GM13977 (cell line): Measurements from ENCODE around the gene CARM1.
"Not testable (repeated sequence)": the region's sequence is repeated elsewhere in the genome, so short reads cannot be mapped to it uniquely, and the experiment has no call there.

Experiments used
- DNase-seq: peaks from one replicate; pipeline ENCODE4 v3.0.0; 2012; ENCODE audit warnings: low spot score
- in situ Hi-C: fragments of 300-500 bp; cut with MboI; formaldehyde crosslinking; loops from one replicate; pipeline ENCODE4 v1.12.0; 2022; ENCODE audit warnings: low sequenced_read_pairs, low pct_unique_long_range_greater_than_20kb, mixed read lengths, inconsistent platforms; ENCODE audit not compliant: unreplicated experiment
- TF ChIP-seq, protein P1 (sequence below): IDR thresholded peaks from 2 replicates; pipeline ENCODE4 v1.5.1; 2012; ENCODE audit warnings: mild to moderate bottlenecking, control low read depth; ENCODE audit not compliant: insufficient read depth; ENCODE audit errors: extremely low read depth, missing control alignments

Gene CARM1

DNA sequence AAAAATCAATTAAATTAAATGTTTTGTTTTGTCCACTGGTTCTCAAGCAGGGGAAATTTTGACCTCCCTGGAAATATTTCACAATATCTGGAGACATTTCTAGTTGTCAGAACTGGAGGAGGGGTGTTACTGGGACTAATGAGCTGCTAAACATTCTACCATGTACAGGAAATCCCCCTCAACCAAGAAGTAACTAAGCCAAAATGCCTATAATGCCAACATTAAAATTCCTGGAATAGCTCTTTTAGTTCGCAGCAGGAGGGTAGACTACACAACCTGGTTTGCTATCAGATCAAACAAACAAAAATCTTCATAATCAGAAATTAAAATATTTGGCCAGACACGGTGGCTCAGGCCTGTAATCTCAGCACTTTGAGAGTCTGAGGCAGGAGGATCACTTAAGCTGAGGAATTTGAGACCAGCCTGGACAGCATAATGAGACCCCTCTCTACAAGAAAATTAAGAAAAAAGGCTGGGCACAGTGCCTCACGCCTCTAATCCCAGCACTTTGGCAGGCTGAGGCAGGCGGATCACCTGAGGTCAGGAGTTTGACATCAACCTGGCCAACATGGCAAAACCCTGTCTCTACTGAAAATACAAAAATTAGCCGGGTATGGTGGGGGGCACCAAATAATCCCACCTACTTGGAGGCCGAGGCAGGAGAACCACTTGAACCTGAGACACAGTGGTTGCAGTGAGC is 75.8 kb downstream of the CARM1 start:
- no peak for DNase-seq
- in situ Hi-C loops = no loop called here
- TF ChIP-seq, protein P1, sequence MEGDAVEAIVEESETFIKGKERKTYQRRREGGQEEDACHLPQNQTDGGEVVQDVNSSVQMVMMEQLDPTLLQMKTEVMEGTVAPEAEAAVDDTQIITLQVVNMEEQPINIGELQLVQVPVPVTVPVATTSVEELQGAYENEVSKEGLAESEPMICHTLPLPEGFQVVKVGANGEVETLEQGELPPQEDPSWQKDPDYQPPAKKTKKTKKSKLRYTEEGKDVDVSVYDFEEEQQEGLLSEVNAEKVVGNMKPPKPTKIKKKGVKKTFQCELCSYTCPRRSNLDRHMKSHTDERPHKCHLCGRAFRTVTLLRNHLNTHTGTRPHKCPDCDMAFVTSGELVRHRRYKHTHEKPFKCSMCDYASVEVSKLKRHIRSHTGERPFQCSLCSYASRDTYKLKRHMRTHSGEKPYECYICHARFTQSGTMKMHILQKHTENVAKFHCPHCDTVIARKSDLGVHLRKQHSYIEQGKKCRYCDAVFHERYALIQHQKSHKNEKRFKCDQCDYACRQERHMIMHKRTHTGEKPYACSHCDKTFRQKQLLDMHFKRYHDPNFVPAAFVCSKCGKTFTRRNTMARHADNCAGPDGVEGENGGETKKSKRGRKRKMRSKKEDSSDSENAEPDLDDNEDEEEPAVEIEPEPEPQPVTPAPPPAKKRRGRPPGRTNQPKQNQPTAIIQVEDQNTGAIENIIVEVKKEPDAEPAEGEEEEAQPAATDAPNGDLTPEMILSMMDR = no peak

- in situ Hi-C loops = no loop called here
- TF ChIP-seq, protein P1 = no peak
These were observed 81.5 kb downstream of the CARM1 start for GRCh38 chr19:10952809-10953208.

DNA sequence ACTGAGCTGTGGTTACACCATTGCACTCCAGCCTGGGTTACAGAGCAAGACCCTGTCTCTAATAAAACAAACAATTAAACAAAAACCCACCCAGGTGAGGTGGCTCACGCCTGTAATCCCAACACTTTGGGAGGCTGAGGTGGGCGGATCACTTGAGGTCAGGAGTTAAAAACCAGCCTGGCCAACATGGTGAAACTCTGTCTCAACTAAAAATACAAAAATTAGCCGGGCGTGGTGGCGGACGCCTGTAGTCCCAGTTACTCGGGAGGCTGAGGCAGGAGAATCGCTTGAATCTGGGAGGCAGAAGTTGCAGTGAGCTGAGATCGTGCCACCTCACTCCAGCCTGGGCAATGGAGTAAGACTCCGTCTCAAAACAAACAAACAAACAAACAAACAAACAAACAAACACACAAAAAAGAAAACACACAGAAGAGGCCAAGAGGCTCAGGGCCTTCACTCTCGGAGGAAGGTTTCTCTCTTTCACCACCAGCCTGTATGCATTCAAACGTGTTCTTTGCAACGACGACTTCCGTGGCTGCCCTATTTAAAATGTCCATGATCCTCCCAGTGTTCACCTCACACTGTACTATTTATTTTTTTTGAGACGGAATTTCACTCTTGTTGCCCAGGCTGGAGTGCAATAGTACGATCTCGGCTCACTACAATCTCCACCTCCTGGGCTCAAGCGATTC is 88.1 kb downstream of the CARM1 start:
- in situ Hi-C loops, DNase-seq: not testable (repeated sequence)

More at GRCh38 chr19:10952809-10953208, 81.5 kb downstream of the CARM1 start:
- no peak for DNase-seq

DNA sequence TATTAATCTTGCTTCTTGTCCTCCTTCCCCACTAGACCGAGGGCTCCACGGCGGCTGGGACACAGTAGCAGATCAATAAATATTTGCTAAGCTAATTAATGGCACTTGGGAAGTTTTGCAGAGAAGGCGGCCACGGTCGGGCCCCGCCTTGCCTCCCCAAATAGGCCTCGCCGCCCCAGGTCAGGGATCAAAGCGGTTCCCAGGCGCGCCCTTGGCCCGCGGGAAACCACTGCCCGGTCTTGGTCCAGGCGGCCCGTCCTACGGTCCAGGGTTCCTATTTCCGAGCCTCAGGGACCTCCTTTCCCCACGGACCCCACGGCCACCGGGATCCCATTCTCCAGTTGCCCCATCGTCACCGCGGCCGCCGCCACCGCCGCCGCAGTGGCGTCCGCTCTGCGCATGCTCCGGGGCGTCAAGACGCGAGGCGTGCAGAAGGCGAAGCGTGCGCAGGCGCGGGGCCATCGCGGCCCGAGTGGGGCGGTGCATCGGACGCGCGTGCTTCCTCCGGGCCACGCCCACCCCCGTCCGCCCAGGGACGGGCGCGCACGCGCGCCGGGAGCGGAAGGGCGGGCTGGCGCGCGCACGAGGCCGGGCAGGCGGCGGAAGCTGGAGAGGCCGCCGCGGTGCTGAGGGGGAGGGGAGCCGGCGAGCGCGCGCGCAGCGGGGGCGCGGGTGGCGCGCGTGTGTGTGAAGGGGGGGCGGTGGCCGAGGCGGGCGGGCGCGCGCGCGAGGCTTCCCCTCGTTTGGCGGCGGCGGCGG is 89.1 kb downstream of the CARM1 start, which contains the start of gene SMARCA4:
Gene SMARCA4, plus strand, starts transcription at position 717 of the 759 bp plus-strand sequence. CDS start 23,122 bp downstream, outside the sequence.
- TF ChIP-seq, protein P1 = no peak
- peak; percentile 100 for DNase-seq
- in situ Hi-C loops = no loop called here

- peak; percentile 25 for DNase-seq
- in situ Hi-C loops = no loop called here
- TF ChIP-seq, protein P1 = no peak
These were observed 89.9 kb downstream of the CARM1 start for GRCh38 chr19:10961073-10961860.

DNA sequence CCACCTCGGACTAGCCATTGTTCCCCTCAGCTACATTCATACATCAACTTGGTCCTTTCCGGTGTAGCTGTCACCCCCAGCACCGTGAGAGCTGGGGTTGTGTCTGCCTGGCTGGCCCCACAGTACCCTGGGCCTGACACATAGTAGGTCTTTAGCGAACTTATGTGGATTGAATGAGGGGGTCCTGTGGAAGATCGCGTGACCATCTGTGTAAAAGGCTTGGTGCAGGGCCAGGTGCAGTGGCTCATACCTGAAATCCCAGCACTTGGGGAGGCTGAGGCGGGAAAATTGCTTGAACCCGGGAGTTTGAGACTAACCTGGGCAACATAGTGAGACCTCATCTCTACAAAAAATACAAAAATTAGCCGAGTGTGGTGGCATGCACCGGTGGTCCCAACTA is 91.5 kb downstream of the CARM1 start:
- TF ChIP-seq, protein P1 = no peak
- DNase-seq = peak; percentile 22
- in situ Hi-C loops = no loop called here
